Esophagus muscularis mucosa (tissue), 4 donors: ENCODE measurements around the gene ZRANB1. TPM values are rescaled to one million over a fixed set of nuclear protein-coding genes. Genes with fewer than 3 reads are reported as not detected.

Experiments used
- DNase-seq: peaks from one replicate; pipeline ENCODE4 v3.0.0-alpha.2; 2017; ENCODE audit errors: extremely low spot score
- H3K27ac ChIP-seq, 4 donors: fragments of 200-600 bp; sonication (generic); replicated peaks in 1 of 4; 1 replicate in 3 of 4; 2 replicates in 1 of 4; pipeline ENCODE4 v1.5.1; 2016 to 2019; ENCODE audit warnings: mild to moderate bottlenecking in 1 of 4
- H3K27me3 ChIP-seq, 4 donors: fragments of 200-600 bp; sonication (generic); one replicate each; pipeline versions ENCODE4 v1.5.1 to v1.6.0; 2016 to 2019
- H3K36me3 ChIP-seq, 4 donors: fragments of 200-600 bp; sonication (generic); one replicate each; pipeline ENCODE4 v1.5.1; 2016 to 2019
- H3K4me1 ChIP-seq, 4 donors: fragments of 200-600 bp; sonication (generic); one replicate each; pipeline ENCODE4 v1.5.1; 2016 to 2019
- H3K4me3 ChIP-seq, 4 donors: fragments of 200-600 bp; sonication (generic); 1 replicate in 2 of 4; 2 replicates in 2 of 4; pipeline ENCODE4 v1.5.1; 2016 to 2019; ENCODE audit warnings: mild to moderate bottlenecking in 4 of 4, moderate library complexity in 1 of 4
- H3K9me3 ChIP-seq, 4 donors: fragments of 200-600 bp; sonication (generic); 1 replicate in 3 of 4; 2 replicates in 1 of 4; pipeline ENCODE4 v1.5.1; 2016 to 2019
- CTCF ChIP-seq, 3 experiments: fragments of 200-600 bp in 2 of 3; fragments of 450-650 bp in 1 of 3; sonication (generic) in 2 of 3; IDR thresholded peaks; one replicate each; pipeline ENCODE4 v1.5.1; 2017 to 2019; ENCODE audit warnings: antibody characterized with exemption in 3 of 3, mild to moderate bottlenecking in 2 of 3, moderate library complexity in 1 of 3
- EP300 ChIP-seq: sonication (generic); formaldehyde crosslinking; IDR thresholded peaks from one replicate; pipeline ENCODE4 v1.6.1; 2017; ENCODE audit warnings: antibody characterized with exemption
- POLR2A ChIP-seq: fragments of 450-650 bp; IDR thresholded peaks from one replicate; pipeline ENCODE4 v1.6.1; 2017; ENCODE audit warnings: antibody characterized with exemption, moderate library complexity, mild to moderate bottlenecking, low read depth
- POLR2AphosphoS5 ChIP-seq, 2 donors: sonication (generic); formaldehyde crosslinking; IDR thresholded peaks; one replicate each; pipeline ENCODE4 v1.6.1; 2017; ENCODE audit warnings: antibody characterized with exemption in 2 of 2
- WGBS: methylation state at CpG from one replicate; pipeline ENCODE4 v1.1.5; 2018; 5-methylcytosine and 5-hydroxymethylcytosine counted together
- intact Hi-C: fragments of 100-400 bp; cut with DNase I; formaldehyde crosslinking; loops from one replicate; pipeline ENCODE4 v1.15.1; 2023
- total RNA-seq, 4 donors: library from RNA; depleted of rRNA; stranded (reverse); fragments of >200 nt; gene quantifications; one replicate each; pipeline versions ENCODE4 v1.1.0 to v1.2.1, GENCODE V29; 2016

The ZRANB1 gene
- total RNA-seq, 4 donors from 2014 or later, result 30.7 to 42.9 (median 34.8) TPM

- H3K27ac ChIP-seq, result no peak overlapping the region
- intact Hi-C loops, result no loop called here
- WGBS, result 86% methylated on average over 8 of the region's 10 CpGs
- H3K9me3 ChIP-seq, result no peaks in the 10 kb centered on the region
- DNase-seq, result no peak
- TF ChIP-seq POLR2AphosphoS5 (IDR thresholded peaks at IDR 0.05) (no peak), POLR2A (no peak), CTCF (IDR thresholded peaks at IDR 0.05) (no peak), EP300 (no peak)
- H3K36me3 ChIP-seq, result peaks cover 0 to 19% (median 17%) of the 10 kb centered on the region in 4 donors
- no peaks in the 10 kb centered on the region for H3K27me3 ChIP-seq
- no peak overlapping the region for H3K4me3 ChIP-seq
- peaks cover 37 to 74% (median 48%) of the 10 kb centered on the region in 4 donors for H3K4me1 ChIP-seq
Observed at GRCh38 chr10:125030567-125031197, 88.8 kb downstream of the ZRANB1 start.

GRCh38 chr10:125032474-125033020, 90.6 kb downstream of the ZRANB1 start:
- WGBS, result 93% methylated on average over 14 of the region's 15 CpGs
- DNase-seq, result no peak
- intact Hi-C loops, result no loop called here
- TF ChIP-seq POLR2AphosphoS5 (IDR thresholded peaks at IDR 0.05) (no peak), POLR2A (no peak), CTCF (IDR thresholded peaks at IDR 0.05) (no peak), EP300 (no peak)
- Histone ChIP-seq H3K36me3 (peaks cover 0 to 5% (median 0%) of the 10 kb centered on the region in 4 donors), H3K4me1 (peaks cover 54 to 87% (median 63%) of the 10 kb centered on the region in 4 donors), H3K9me3 (no peaks in the 10 kb centered on the region), H3K4me3 (no peak overlapping the region), H3K27me3 (no peaks in the 10 kb centered on the region), H3K27ac (no peak overlapping the region)

GRCh38 chr10:125033146-125033924, 91.4 kb downstream of the ZRANB1 start:
- 75% methylated on average over 17 of the region's 27 CpGs for WGBS
- TF ChIP-seq POLR2A (no peak), POLR2AphosphoS5 (IDR thresholded peaks at IDR 0.05) (peak in 1 of 2 donors; percentile 9), CTCF (IDR thresholded peaks at IDR 0.05) (no peak), EP300 (no peak)
- no peak for DNase-seq
- Histone ChIP-seq H3K27ac (no peak overlapping the region), H3K27me3 (no peaks in the 10 kb centered on the region), H3K9me3 (no peaks in the 10 kb centered on the region), H3K36me3 (peaks cover 0 to 9% (median 3%) of the 10 kb centered on the region in 4 donors), H3K4me1 (peaks cover 56 to 86% (median 64%) of the 10 kb centered on the region in 4 donors), H3K4me3 (peak overlapping the region in 1 of 4 donors; percentile 7)
- intact Hi-C loops, result no loop called here

- DNase-seq, result no peak
- no peaks in the 10 kb centered on the region for H3K27me3 ChIP-seq
- WGBS, result 75% methylated on average over 3 of the region's 3 CpGs
- TF ChIP-seq EP300 (no peak), CTCF (IDR thresholded peaks at IDR 0.05) (no peak), POLR2AphosphoS5 (IDR thresholded peaks at IDR 0.05) (no peak), POLR2A (no peak)
- intact Hi-C loops, result no loop called here
- no peak overlapping the region for H3K4me3 ChIP-seq
- H3K4me1 ChIP-seq, result peaks cover 58 to 86% (median 64%) of the 10 kb centered on the region in 4 donors
- H3K36me3 ChIP-seq, result peaks cover 0 to 9% (median 3%) of the 10 kb centered on the region in 4 donors
- no peak overlapping the region for H3K27ac ChIP-seq
- H3K9me3 ChIP-seq, result no peaks in the 10 kb centered on the region
Observed at GRCh38 chr10:125034675-125035074, 92.8 kb downstream of the ZRANB1 start.
